CD14-positive monocyte (primary cell): ENCODE data around the gene BTBD19. TPM values are rescaled to one million over a fixed set of nuclear protein-coding genes. Genes with fewer than 3 reads are reported as not detected.
A peak's percentile ranks its signal among the peaks of the same experiment; 100 is the strongest.

Experiments used
- DNase-seq, 3 donors: peaks; one replicate each; pipeline ENCODE4 v3.0.0-alpha.2; 2011 to 2022
- H2AFZ ChIP-seq: 2 replicates; pipeline ENCODE4 v1.6.0; 2012; ENCODE audit warnings: mild to moderate bottlenecking, low read depth, low read length, inconsistent platforms; ENCODE audit not compliant: insufficient read depth, poor library complexity, severe bottlenecking
- H3K27ac ChIP-seq, 2 donors: 1 replicate in 1 of 2; 2 replicates in 1 of 2; pipeline ENCODE4 v1.5.1; 2012 to 2013; ENCODE audit warnings: low read length in 2 of 2, control low read depth in 1 of 2, inconsistent platforms in 1 of 2, low read depth in 1 of 2, mild to moderate bottlenecking in 1 of 2
- H3K27me3 ChIP-seq, 2 donors: one replicate each; pipeline versions ENCODE4 v1.6.0 to v1.6.1; 2011 to 2013; ENCODE audit warnings: low read length in 2 of 2; ENCODE audit not compliant: control insufficient read depth in 2 of 2, insufficient read depth in 2 of 2
- H3K36me3 ChIP-seq, 2 donors: replicated peaks in 1 of 2; 1 replicate in 1 of 2; 2 replicates in 1 of 2; pipeline versions ENCODE4 v1.5.1 to v1.6.1; 2012 to 2013; ENCODE audit warnings: low read length in 2 of 2, control low read depth in 1 of 2, inconsistent platforms in 1 of 2, mild to moderate bottlenecking in 1 of 2; ENCODE audit not compliant: insufficient read depth in 2 of 2, control insufficient read depth in 1 of 2
- H3K4me1 ChIP-seq, 2 donors: 1 replicate in 1 of 2; 2 replicates in 1 of 2; pipeline versions ENCODE4 v1.5.1 to v1.6.1; 2012 to 2013; ENCODE audit warnings: low read length in 2 of 2, control low read depth in 1 of 2, inconsistent platforms in 1 of 2, mild to moderate bottlenecking in 1 of 2, moderate library complexity in 1 of 2; ENCODE audit not compliant: insufficient read depth in 2 of 2, control insufficient read depth in 1 of 2
- H3K4me2 ChIP-seq: replicated peaks from 2 replicates; pipeline ENCODE3; 2012; ENCODE audit warnings: low read length, moderate library complexity, mild to moderate bottlenecking; ENCODE audit not compliant: poor library complexity, severe bottlenecking; ENCODE audit errors: extremely low read depth
- H3K4me3 ChIP-seq, 3 experiments: fragments of 200-600 bp in 1 of 3; sonication (generic) in 1 of 3; replicated peaks in 1 of 3; 1 replicate in 2 of 3; 2 replicates in 1 of 3; pipeline ENCODE4 v1.5.1; 2011 to 2013; ENCODE audit warnings: low read length in 3 of 3, mild to moderate bottlenecking in 3 of 3, control low read depth in 2 of 3, low read depth in 2 of 3, inconsistent platforms in 1 of 3, moderate library complexity in 1 of 3
- H3K79me2 ChIP-seq: 2 replicates; pipeline ENCODE4 v1.6.0; 2012; ENCODE audit warnings: mild to moderate bottlenecking, control low read depth, inconsistent platforms, low read length, moderate library complexity; ENCODE audit not compliant: insufficient read depth
- H3K9ac ChIP-seq: 2 replicates; pipeline ENCODE4 v1.6.0; 2017; ENCODE audit warnings: low read length, mild to moderate bottlenecking; ENCODE audit not compliant: insufficient read depth, poor library complexity, severe bottlenecking
- H3K9me3 ChIP-seq, 2 donors: replicated peaks in 1 of 2; 1 replicate in 1 of 2; 2 replicates in 1 of 2; pipeline versions ENCODE4 v1.5.1 to v1.6.1; 2012 to 2013; ENCODE audit warnings: low read length in 2 of 2, control low read depth in 1 of 2; ENCODE audit not compliant: control insufficient read depth in 1 of 2, insufficient read depth in 1 of 2
- H4K20me1 ChIP-seq: 2 replicates; pipeline ENCODE4 v1.6.0; 2012; ENCODE audit warnings: mild to moderate bottlenecking, low read length, control low read depth, moderate library complexity; ENCODE audit not compliant: insufficient read depth
- H3K27ac Mint-ChIP-seq, 7 donors: one replicate each; pipeline ENCODE4 v1.8.0; 2020; ENCODE audit warnings: mild to moderate bottlenecking in 7 of 7, mixed read lengths in 7 of 7, moderate library complexity in 6 of 7, inconsistent platforms in 2 of 7
- H3K27me3 Mint-ChIP-seq, 3 donors: one replicate each; pipeline ENCODE4 v1.8.0; 2021 to 2022; ENCODE audit warnings: low read depth in 3 of 3, mild to moderate bottlenecking in 3 of 3, mixed read lengths in 3 of 3, moderate library complexity in 3 of 3, inconsistent platforms in 1 of 3
- H3K36me3 Mint-ChIP-seq, 2 donors: one replicate each; pipeline ENCODE4 v1.8.0; 2020; ENCODE audit warnings: mixed read lengths in 2 of 2, inconsistent platforms in 1 of 2, mild to moderate bottlenecking in 1 of 2
- H3K4me1 Mint-ChIP-seq: one replicate; pipeline ENCODE4 v1.8.0; 2020; ENCODE audit warnings: mild to moderate bottlenecking, mixed read lengths
- H3K4me3 Mint-ChIP-seq, 2 donors: one replicate each; pipeline ENCODE4 v1.8.0; 2020; ENCODE audit warnings: mild to moderate bottlenecking in 2 of 2, mixed read lengths in 2 of 2, moderate library complexity in 1 of 2
- H3K9me3 Mint-ChIP-seq, 7 donors: one replicate each; pipeline ENCODE4 v1.8.0; 2020 to 2022; ENCODE audit warnings: mixed read lengths in 7 of 7, mild to moderate bottlenecking in 6 of 7, moderate library complexity in 6 of 7, inconsistent platforms in 2 of 7
- WGBS: methylation state at CpG from one replicate; pipeline ENCODE4 v1.1.5; 2013; ENCODE audit warnings: missing lambda C conversion rate; ENCODE audit not compliant: insufficient coverage; 5-methylcytosine and 5-hydroxymethylcytosine counted together
- intact Hi-C, 2 donors: fragments of 100-400 bp; cut with micrococcal nuclease; formaldehyde crosslinking; loops; one replicate each; pipeline versions ENCODE4 v1.15.0 to v1.15.1; 2023
- polyA plus RNA-seq, 3 donors: library from polyadenylated mRNA; depleted of rRNA in 1 of 3; unstranded in 2 of 3; stranded (reverse) in 1 of 3; fragments of 300-500 nt in 2 of 3; fragments of >200 nt in 1 of 3; fragmentation: Illumina TruSeq in 2 of 3; gene quantifications; 1 replicate in 2 of 3; 2 replicates in 1 of 3; pipeline ENCODE4 v1.2.3, GENCODE V29; 2012 to 2021
- TF ChIP-seq, protein P1 (sequence below): fragments of 200-600 bp; IDR thresholded peaks from one replicate; pipeline ENCODE4 v1.8.0; 2022; ENCODE audit warnings: antibody characterized with exemption, mild to moderate bottlenecking

The BTBD19 gene
- polyA plus RNA-seq, 3 donors = 0.10 to 6.3 (median 0.73) TPM

DNA sequence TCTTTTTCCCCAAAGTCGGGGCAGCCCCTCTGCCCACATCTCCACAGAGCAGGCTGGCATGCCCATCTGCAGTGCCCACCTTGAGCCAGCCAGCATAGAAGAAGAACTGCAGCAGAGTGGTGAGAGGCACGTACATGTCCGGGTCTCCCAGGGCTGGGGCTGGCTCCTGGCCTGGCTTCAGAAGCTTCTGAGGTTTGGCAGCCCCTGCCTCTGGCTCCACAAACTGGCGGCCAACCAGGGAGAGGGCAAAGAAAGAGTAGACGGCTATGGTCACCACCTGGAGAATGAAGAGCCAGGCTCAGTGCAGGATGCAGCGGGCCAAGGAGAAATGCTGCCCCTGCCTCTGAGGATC, 23.3 kb upstream of the BTBD19 start:
- Mint-ChIP-seq H3K4me3 (peak overlapping the region in 1 of 2 donors; percentile 16), H3K9me3 (peaks cover 0 to 2% (median 0%) of the 10 kb centered on the region in 7 donors), H3K36me3 (peaks cover 21 to 24% of the 10 kb centered on the region in 2 donors), H3K27me3 (peaks cover 7 to 15% (median 12%) of the 10 kb centered on the region in 3 donors), H3K4me1 (peaks cover 26% of the 10 kb centered on the region), H3K27ac (no peak overlapping the region)
- Histone ChIP-seq H3K27ac (no peak overlapping the region), H4K20me1 (peaks cover 9% of the 10 kb centered on the region), H3K9ac (no peak overlapping the region), H3K4me3 (peak overlapping the region in 1 of 3 experiments; percentile 65), H3K27me3 (peaks cover 0 to 3% of the 10 kb centered on the region in 2 donors), H2AFZ (no peak overlapping the region), H3K4me2 (no peak overlapping the region), H3K9me3 (no peaks in the 10 kb centered on the region), H3K79me2 (no peaks in the 10 kb centered on the region), H3K4me1 (peaks cover 23 to 24% of the 10 kb centered on the region in 2 donors), H3K36me3 (peaks cover 4 to 19% of the 10 kb centered on the region in 2 donors)
- 91% methylated on average over 6 of the region's 6 CpGs for WGBS
- DNase-seq = no peak
- TF ChIP-seq, protein P1, sequence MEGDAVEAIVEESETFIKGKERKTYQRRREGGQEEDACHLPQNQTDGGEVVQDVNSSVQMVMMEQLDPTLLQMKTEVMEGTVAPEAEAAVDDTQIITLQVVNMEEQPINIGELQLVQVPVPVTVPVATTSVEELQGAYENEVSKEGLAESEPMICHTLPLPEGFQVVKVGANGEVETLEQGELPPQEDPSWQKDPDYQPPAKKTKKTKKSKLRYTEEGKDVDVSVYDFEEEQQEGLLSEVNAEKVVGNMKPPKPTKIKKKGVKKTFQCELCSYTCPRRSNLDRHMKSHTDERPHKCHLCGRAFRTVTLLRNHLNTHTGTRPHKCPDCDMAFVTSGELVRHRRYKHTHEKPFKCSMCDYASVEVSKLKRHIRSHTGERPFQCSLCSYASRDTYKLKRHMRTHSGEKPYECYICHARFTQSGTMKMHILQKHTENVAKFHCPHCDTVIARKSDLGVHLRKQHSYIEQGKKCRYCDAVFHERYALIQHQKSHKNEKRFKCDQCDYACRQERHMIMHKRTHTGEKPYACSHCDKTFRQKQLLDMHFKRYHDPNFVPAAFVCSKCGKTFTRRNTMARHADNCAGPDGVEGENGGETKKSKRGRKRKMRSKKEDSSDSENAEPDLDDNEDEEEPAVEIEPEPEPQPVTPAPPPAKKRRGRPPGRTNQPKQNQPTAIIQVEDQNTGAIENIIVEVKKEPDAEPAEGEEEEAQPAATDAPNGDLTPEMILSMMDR = no peak
- intact Hi-C loops = loop anchor here (5.0 to 10.0 kb wide), 2 partner anchors 42 to 230 kb away; partner anchors contain the start of genes HECTD3 (in 1 of the 2) and UROD (in 1 of the 2)

DNA sequence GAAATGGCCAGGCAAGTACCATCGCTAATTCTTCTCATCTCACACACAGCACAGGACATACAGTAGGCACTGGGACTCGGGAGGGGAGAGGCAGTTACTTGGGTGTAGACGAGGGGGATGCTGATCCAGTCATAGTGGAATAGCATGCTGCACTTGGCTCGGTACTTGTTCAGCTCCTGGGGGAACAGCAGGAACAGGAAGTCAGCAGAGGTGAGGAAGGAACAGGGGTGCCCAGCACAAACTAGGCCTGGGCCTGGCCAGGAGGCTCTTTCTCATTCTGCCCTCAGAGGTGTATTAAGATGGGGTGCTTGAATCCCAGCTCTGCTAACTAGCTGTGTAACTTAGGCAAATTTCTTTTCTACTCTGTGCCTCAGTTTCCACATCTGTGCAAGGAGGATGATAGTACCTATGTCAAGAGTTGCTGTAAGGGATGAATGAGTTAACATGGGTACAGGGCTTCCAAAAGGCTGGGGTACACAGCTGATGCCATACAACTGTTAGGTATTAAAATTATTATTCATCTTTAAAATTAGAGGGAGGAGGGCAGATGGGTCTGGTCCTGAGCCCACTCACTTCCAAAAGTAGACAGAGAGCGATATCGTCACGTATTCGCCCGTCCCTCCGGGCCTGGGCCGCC, 22.7 kb upstream of the BTBD19 start:
- Histone ChIP-seq H3K4me3 (peak overlapping the region in 2 of 3 experiments; percentile 41 to 74), H3K27me3 (peaks cover 0 to 3% of the 10 kb centered on the region in 2 donors), H3K4me2 (peak overlapping the region; percentile 83), H2AFZ (peak overlapping the region; percentile 91), H3K27ac (no peak overlapping the region), H4K20me1 (peaks cover 8% of the 10 kb centered on the region), H3K9me3 (no peaks in the 10 kb centered on the region), H3K36me3 (peaks cover 0 to 12% of the 10 kb centered on the region in 2 donors), H3K4me1 (peaks cover 23 to 24% of the 10 kb centered on the region in 2 donors), H3K79me2 (no peaks in the 10 kb centered on the region), H3K9ac (no peak overlapping the region)
- Mint-ChIP-seq H3K4me1 (peaks cover 26% of the 10 kb centered on the region), H3K27ac (peak overlapping the region in 3 of 7 donors; percentile 30 to 45 (median 31)), H3K4me3 (peak overlapping the region; percentile 72 to 92), H3K27me3 (peaks cover 7 to 15% (median 12%) of the 10 kb centered on the region in 3 donors), H3K36me3 (peaks cover 15 to 18% of the 10 kb centered on the region in 2 donors), H3K9me3 (peaks cover 0 to 2% (median 0%) of the 10 kb centered on the region in 7 donors)
- intact Hi-C loops = loop anchor here (5.0 to 10.0 kb wide), 2 partner anchors 42 to 229 kb away; partner anchors contain the start of genes HECTD3 (in 1 of the 2) and UROD (in 1 of the 2)
- whole genome bisulfite sequencing = 11% methylated on average over 6 of the region's 11 CpGs
- TF ChIP-seq, protein P1 = no peak
- no peak for DNase-seq
